DMS114 treated with DMSO at 0.1 percent for 48 hours (cell line): Measurements from ENCODE around the gene PTPRJ.
"Not testable (repeated sequence)": the region's sequence is repeated elsewhere in the genome, so short reads cannot be mapped to it uniquely, and the experiment has no call there.

ENCODE experiments used
- DNase-seq: peaks from one replicate; lab custom pipeline; 2025; ENCODE audit not compliant: unreplicated experiment; lab: John Stamatoyannopoulos, UW

PTPRJ gene

DNA sequence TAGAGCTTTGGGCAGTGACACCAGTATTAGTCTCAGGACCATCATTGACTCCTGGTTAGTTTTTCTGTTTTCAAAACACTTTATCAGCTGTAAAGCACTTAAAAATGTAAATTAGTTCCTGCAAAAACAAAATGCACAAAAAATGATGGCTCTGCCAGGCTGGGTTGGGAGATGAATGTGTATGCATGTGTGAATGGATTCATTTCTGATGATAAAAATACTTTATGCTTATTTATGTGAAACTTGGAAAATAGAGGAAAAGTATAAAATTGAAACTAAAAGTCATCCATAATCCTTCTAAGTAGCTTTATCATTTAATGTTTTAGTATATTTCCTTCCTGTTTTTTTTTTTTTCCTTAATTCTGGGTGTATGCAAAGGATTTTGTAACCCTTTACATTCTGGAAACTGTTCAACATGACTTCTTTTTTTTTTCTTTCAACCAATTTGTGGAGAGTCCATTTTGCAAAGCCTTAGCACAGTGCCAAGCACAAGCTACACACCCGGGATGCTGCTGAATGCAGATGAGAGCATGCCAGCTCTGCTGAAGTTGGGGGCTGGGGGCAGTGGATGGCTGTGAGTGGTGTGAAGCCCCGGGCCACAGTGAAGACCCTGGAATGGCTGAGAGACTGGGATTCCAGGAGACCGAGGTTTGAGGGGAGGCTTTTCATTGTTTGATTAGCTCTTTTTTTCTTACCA lies 37.6 kb downstream of the PTPRJ start:
- no peak for DNase-seq

DNA sequence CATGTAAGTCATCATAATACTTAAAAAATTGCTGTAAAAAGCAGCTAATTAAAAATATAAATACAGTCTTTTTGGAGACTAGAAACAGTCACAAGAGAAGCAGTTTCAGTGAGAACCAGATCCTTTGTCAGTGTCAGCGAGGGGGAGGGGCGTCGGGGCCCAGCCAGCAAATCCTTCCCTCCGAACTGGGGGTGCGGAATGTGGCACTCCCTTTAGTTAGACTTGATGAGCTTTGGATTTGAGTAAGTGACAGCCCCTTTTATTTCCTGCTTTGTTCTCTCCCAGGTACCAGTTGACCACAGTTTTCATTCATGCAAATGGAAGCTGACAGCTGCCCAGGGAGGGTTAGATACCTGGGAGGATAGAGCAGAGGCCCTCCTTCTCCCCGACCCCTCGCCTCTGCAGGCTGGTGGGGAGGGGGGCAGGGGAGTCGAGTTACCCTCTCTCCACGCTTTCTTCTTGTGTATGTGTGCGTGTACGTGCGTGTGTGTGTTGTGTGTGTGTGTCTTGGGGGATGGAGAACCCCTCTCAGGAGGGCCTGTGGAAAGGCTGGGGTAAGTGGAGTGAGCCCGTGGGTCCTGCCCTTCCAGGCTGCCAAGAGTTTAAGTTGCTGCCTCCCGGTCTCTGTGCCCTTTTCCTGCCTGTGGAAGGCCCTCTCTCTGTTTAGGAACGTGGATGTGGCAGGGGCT lies 38.3 kb downstream of the PTPRJ start:
- no peak for DNase-seq

DNA sequence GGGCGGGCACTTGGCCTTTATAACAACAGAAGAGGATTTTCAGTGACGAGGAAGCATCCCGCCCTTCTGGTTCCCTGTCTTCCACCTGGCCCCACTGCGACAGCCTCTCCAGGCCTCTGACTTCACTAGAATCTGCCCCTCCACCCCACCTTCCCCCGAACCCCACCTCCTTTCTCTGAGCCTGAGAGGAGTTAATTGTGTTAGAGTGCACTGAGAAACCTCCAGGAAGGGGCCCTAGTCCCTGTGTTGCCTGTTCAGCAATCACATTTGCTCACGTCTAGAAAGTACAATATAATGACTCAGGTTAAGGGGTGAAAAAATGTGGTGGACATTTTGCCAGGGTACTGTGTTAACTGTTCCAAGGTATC lies 38.8 kb downstream of the PTPRJ start:
- DNase-seq, result no peak

DNA sequence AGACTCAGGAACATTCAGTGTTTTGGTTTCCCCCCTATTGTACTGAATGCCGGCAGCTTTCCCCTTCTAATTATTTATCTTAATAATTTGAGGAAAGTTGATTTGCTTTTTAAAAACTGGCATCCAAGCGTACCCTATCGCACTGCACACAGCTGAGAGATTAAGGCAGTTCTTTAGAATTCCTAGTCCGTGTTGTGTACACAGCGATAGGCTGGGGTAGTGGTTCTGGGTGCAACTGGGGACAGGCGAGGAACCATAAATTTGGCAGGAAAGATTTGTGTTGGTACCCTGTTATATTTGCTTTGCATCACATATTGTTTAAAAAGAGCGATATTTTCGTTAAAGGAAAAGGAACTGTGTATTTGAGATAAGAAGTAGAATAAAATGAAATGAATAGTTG lies 39.2 kb downstream of the PTPRJ start:
- no peak for DNase-seq

DNA sequence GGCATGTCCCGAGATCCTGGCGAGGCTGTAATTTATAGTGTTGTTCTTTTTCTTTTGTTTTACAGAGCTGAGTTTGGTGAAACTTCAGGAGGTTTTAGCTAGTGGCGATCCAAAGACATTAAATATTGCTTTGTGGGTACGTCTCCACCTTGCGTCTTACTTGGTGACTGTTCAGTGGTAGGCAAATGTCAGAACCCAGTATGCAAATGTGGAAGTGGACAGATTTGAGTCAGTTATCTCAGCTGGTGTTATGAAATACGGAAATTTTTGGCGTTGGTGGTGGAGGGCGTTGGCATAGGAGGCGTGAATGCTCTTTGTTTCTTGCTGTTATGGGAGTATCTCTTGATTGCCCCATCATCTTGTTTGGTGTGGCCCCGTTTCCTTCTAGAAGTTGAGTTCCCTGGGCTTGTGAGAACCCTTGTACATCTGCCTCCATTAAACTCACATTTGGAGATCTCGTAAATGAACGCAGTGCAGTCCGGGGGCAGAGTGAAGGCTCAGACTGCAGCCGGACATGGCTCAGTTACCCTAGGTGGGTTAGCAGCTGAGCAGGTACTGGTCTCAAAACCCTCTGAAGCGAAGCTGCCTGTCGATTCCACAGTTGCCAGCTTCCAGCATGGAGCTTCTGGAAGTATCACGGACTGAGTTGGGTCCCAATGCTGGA lies 39.9 kb downstream of the PTPRJ start:
- no peak for DNase-seq

DNA sequence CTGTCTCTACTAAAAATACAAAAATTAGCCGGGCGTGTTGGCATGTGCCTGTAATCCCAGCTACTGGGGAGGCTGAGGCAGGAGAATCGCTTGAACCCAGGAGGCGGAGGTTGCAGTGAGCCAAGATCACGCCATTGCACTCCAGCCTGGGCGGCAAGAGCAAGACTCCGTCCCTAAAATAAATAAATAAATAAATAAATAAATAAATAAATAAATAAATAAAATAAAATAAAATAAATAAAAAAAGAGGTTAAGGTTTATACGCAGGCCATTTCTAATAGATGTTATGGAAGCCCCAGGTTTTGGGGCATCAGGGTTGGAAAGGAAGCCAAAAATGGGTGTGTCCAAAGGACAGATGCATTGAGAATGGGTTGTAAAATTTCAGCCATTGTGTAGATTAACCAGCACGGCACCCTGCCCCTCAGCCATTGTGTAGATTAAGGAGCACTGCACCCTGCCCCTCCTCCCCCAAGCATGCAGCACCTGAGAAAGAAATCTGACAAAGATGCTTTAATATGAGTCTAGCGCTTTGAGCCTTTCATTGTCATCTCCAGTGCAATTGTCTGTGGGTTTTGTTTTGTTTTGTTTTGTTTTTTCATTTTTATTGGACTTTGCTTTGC lies 41.0 kb downstream of the PTPRJ start:
- DNase-seq, result not testable (repeated sequence)

DNA sequence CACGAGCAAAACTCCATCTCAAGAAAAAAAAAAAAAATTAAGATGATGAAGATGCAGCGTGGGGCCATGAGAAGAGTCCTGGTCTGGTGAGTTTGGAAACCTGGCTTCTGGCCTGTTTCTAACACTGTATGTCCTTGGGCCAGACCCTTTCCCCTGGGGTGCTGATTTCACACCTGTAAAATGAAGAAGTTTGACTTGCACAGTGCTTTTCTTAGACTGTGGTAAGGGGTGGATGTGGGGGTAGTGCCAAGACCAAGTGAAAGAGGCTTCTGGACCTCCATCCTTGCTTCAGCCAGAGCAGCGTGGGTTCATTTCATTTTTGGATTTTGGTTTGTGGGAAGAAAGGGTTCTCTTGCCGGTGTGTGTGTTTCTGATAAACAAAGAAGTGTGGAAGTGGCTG lies 42.1 kb downstream of the PTPRJ start:
- DNase-seq, result no peak

DNA sequence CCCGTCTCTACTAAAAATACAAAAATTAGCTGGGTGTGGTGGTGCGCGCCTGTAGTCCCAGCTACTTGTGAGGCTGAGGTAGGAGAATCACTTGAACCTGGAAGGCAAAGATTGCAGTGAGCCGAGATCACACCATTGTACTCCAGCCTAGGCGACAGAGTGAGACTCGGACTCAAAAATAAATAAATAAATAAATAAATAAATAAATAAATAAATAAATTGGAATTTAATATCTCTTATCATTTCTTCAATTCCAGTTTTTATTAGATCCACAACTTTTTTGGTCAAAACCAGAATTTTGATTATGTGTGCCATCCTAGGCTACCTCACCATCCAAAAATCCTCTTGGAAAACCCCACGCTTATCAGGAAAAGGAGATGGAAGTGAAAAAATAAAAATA lies 43.2 kb downstream of the PTPRJ start:
- not testable (repeated sequence) for DNase-seq

DNA sequence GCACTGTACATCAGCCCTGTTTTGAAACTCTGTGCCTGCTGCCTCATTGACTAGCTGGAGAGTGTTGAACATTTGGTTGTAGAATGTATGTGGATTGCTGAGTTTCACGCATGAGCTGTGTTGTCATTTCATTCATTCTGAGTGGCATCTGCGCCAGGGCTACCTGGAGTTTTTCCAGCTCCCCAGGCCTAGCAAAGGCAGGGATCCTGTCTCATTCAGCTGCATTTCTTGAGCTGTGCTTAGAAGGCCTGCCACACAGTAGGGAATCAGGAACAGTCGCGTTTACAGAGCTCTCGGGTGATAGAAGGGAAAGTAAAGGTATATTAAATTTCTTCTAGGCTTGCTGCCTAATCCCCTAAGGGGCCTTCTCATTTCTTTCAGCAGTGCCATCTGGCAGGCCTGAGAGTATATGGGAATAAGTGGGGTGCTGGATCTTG lies 44.3 kb downstream of the PTPRJ start:
- DNase-seq, result no peak

DNA sequence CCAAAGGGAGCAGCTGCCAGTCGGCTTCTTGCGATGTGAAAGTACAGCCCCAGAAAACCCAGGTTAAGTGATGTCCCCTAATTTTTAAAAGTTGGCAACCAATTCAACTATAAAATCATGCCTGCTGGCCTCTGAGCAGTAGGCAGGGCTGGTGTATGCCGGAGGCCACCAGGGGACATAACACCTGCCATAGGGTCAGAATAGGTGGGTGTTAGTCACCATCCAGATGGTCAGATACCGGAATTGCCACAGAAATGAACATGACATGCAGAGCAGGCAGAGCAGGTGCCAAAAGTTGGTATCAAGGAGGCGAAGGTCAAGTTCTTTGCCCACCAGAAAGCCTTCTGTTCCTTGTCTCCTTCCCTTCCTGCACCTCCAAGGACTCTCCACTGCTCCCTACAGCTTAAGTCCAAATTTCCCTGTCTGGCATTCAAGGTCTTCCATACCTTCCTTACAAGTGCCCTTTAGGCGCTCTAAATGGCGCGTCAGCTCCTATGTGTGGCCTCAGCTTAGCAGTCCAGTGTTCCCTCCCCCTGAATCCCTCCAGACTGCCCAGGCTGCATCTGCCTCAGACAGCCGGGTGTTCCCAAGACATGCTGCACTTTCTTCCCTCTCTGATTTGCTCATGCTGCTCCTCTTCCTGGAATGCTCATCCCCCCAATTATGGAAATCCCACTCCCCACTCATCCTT lies 45.1 kb downstream of the PTPRJ start:
- no peak for DNase-seq

DNA sequence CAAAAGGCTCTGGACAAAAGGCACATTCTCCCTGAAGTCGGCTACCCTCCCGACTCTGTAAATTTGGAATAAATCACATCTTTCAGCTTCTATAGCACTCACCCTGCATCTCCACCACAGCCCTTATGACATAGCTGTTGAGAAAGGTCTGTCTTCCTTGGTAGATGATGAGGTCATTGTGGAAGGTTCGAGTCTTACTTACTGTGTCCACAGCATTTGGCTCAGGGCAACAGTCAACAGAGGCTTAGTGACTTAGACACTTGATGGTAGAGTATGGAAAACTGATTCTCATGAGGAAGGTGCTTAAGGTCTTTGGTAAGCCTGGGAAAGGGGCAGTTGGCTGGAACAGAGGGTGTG lies 45.6 kb downstream of the PTPRJ start:
- DNase-seq, result no peak

DNA sequence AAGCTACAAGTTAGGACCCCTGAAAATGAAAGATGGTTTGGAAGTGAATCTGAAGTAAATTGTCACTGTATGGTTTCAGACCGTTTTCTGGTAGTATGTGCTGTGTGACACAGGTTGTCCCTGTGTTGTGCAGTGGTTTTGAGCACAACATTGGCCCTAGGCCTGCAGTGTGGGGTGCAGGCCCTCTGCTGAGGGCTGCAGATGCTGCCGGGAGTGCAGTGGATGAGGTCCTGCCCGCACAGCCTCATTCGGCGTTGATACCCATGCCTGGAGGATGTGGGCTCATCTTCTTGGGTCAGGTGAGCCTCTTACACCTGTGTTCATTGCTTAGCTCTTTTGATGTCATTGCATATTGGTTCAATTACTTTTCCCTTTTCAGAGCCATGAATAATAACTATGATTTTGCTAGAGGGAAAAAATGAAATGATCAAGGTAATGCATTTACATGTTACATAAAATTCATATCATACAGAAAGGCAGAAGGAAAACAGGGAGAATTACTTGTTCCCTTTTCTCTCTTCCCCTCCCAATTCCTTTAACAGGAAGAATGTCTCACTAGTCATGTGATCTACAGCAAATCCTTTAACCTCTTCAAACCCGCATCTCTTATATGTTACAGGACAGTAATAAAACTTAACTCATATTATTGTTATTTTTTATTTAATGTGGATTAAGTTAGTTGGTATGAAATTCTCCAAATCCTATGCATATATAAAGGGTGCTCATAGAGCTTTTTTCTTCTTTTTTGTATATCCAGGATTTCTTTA lies 48.7 kb downstream of the PTPRJ start:
- DNase-seq, result no peak

DNA sequence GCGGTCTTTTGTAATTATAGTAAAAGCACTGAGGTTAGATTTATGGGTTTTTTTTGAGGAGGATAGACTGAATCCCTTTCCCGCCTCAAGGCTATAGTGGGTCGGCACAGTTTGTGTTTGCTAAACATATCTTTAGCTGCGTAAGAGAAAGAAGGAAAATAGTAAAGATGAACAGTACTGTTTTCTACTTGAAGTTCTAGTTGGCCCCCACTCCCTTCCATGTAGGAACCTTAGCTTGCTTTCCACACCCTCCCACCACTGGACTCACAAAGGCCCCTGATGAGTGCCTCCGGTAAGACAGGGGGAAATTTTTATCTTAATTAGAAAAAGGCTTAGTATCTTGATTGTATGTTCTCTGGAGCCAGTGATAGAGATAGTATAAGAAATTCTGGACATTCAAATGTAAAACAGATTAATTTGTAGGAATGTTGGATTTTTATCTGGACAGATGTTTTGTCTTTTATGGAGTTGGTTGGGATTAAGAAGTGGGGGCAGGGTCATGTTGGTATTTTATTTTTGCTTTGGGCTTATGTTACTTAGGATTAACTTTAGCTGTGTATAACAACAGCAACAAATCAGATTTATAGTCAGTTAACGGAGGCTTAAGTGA lies 49.4 kb downstream of the PTPRJ start:
- DNase-seq, result no peak

DNA sequence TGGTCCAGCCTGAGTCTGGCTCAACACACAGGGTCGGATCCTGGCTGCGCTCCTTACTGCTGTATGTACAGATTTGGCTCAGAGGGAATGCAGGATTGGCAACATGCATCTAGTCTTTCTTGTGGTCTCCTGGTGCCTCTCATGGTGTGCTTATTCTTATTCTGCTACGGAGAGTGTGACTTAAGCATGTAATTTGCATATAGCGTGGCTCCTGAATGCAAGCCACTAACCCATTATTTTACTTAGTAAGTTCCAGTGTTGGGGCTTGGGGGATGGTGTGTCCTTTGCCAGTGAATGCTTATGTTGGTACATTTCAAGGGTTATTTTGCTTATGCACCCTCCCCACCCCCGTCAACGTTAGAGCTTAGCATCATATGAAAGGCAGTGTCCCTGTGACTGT lies 51.2 kb downstream of the PTPRJ start:
- DNase-seq, result no peak

DNA sequence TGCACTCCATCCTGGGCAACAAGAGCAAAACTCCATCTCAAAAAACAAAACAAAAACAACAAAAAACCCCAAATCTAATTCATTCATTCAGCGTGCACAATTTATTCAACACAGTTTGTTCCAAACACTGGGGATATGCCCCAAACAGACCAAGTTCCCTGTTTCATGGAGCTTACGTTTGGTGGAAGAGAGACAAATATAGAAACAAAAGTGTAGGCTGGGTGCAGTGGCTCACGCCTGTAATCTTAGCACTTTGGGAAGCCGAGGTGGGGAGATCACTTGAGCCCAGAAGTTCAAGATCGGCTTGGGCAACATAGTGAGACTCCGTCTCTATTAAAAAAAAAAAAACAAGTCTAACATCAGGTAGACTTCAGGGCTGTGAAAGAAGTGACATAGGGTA lies 52.4 kb downstream of the PTPRJ start:
- no peak for DNase-seq

DNA sequence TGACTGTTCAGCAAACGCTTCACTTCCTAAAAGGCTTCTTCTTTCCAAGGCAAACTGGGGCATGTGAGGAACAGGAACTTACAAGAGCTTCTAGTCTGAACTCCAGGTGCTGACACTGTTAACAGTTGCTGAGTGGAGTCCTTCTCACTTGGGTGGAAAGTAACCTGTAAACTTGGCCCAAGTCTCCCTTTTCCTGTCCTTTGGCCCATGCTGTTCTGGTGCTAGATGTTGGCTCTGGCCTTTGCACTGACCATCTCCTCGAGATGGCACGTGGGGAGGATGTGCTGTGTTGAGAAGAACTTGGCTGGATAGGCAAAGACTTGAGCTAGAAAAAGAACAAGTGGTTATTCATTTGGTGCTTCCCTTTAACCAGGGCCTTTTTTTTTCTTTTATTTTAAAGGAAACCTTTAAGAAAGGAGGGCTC lies 53.6 kb downstream of the PTPRJ start:
- DNase-seq, result no peak

DNA sequence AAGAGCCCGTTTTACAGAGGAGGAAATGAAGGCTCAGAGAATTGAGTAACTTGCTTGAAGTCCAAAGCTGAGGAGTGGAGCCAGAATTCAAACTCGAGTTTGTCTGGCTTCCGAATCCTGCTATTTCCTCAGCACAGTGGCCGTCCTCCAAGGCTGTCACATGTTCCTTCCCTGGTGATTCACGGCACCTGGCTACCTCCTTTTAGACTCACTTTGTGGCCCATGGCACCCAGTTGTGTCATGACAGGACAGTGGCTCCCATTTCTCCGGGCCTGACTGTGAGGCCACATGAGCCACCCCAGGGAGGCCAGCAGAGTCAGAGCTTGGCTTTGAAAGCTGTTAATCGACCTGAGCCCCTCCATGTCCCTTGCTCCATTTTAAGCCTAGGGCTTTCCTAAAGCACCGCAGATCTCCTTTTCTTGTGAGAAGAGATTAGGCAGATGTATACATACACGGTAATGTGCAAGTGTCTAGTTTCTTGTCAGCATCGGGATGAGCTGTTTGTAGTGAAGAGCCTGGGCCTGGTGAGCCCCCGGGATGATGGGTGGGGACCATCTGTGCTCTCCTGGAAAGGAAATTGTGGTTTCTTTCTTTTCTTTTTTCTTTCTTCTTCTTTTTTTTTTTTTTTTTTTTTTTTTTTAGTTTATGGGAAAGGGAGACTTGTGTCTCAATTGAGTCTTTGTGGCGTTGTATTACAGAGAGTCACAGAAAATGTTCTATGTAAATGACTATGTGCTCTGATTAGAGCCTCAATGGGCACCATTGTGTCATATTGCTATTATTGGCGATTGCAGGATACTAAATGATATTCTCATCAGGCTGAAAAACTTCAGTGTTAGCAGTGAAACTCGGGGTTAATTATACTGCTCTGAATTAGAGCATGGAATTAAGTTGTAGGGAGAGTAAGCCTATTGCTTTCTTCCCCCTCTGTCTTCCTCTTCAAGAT lies 54.8 kb downstream of the PTPRJ start:
- DNase-seq, result no peak

DNA sequence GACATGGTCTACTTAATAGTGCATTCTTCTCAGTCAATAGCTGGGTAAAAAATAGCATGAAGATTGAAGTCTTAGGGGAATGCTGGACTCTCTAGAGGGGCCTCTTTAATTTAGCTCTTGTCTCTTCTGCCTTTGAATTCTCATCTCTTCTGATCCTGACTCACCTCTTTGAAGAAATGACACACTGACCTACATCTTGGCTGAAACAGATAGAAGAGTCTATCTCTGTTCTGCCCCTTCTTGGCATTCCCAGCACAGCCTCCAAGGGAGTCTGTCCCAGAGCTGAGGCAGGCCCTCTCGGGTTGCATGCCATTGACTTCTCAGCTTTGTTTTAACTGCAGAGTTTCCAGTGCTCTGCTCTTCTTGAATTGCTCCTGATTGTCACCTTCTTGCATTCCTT lies 55.7 kb downstream of the PTPRJ start:
- no peak for DNase-seq

DNA sequence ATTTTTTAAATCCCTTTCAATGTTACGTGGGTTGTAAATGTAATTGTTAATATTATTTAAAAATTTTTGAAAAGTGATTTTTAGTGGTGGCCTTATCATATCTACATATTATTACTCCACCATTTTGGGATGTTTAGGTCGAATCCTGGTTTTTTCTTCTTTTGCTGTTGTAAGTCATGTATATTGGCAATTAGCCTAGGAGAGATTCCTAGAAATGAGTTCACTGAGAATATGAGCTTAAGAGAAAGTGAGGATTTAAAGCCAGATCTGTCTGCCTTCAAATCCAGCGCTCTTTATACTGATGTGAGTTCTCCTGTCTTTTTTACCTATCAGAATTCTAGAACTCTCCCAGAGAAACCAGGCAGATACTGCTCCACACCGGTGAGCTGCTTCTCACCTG lies 56.1 kb downstream of the PTPRJ start:
- DNase-seq, result no peak
